Activated naive CD4-positive, alpha-beta T cell treated with anti-CD3 and anti-CD28 coated beads for 36 hours (primary cell): Measurements from ENCODE around the gene ERAL1. TPM values are rescaled to one million over a fixed set of nuclear protein-coding genes. Genes with fewer than 3 reads are reported as not detected.
"Not testable (repeated sequence)": the region's sequence is repeated elsewhere in the genome, so short reads cannot be mapped to it uniquely, and the experiment has no call there.

Experiments used
- CTCF ChIA-PET: fragments of 350-600 bp; sonication (Branson Sonifier 250); formaldehyde crosslinking; loops from one replicate; lab custom pipeline; 2021; ENCODE audit warnings: antibody characterized with exemption; lab: Charles Lee
- DNase-seq: peaks from one replicate; pipeline ENCODE4 v3.0.0-alpha.2; 2020
- H3K27ac Mint-ChIP-seq: one replicate; pipeline ENCODE4 v1.8.0; 2021; ENCODE audit warnings: mild to moderate bottlenecking, mixed read lengths
- H3K27me3 Mint-ChIP-seq: one replicate; pipeline ENCODE4 v1.8.0; 2021; ENCODE audit warnings: low read depth, mixed read lengths
- H3K36me3 Mint-ChIP-seq: one replicate; pipeline ENCODE4 v1.8.0; 2021; ENCODE audit warnings: low read depth, mixed read lengths
- H3K4me1 Mint-ChIP-seq: one replicate; pipeline ENCODE4 v1.8.0; 2021; ENCODE audit warnings: low read depth, mixed read lengths
- H3K4me3 Mint-ChIP-seq: one replicate; pipeline ENCODE4 v1.8.0; 2021; ENCODE audit warnings: mild to moderate bottlenecking, moderate library complexity, mixed read lengths
- H3K9me3 Mint-ChIP-seq: one replicate; pipeline ENCODE4 v1.8.0; 2021; ENCODE audit warnings: mixed read lengths
- intact Hi-C: fragments of 100-400 bp; cut with micrococcal nuclease; formaldehyde crosslinking; loops from one replicate; pipeline ENCODE4 v1.15.1; 2023
- microRNA-seq: library from miRNA; unstranded; fragments of <30 nt; microRNA quantifications from one replicate; pipeline ENCODE4 v1.2.0, GENCODE V29; 2022; ENCODE audit warnings: borderline microRNAs expressed, borderline replicate concordance
- total RNA-seq, 2 experiments: library from RNA; stranded (reverse); gene quantifications; one replicate each; pipeline ENCODE4 v1.2.3, GENCODE V29; 2021

Gene ERAL1
- total RNA-seq, 2 experiments from 2014 or later, result 51.2 to 60.4 TPM

DNA sequence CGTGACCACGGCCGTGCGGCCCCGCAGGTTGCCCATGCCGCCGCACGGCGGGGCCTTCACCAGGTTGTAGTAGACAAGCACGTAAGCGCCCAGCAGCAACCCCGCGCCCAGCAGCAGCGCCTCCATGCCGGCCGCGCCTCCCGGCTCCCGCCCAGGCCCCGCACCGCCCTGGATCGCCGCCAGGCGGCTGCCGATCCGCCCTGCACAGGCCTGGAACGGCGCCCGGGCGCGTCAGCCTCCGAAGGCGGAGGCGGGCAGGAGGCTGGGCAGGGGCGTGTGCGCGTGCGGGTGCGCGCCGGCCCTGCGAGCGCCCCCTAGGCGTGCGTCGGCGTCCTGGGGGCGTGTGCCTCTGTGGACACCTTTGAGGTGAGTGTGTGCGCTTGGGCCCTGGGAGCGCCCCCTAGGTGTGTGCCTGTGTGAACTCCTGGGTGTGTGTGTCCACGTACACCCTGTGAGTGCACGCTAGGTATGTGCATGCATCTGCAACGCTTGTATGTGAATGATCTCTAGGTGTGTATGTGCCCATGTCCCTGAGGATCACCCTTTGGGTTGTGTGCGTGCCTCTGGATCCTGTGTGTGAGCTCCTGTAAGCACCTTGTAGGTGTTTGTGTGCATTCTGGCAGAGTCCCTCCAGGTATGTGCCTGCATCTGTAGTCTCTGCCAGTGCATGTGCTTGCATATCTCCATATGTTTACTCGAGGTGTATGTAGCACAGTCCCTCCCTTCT, 48.2 kb downstream of the ERAL1 start, which contains the start of gene DHRS13:
DHRS13 (minus strand) TSS at position 261 of the 727 bp plus-strand sequence; CDS start at position 126, 135 bp downstream.
- intact Hi-C loops, result loop anchor here (1.0 to 5.0 kb wide), 8 partner anchors 11 to 256 kb away; partner anchors contain the start of gene BLTP2
- Mint-ChIP-seq H3K9me3 (no peaks in the 10 kb centered on the region), H3K27me3 (no peaks in the 10 kb centered on the region), H3K36me3 (peaks cover 30% of the 10 kb centered on the region), H3K27ac (peak within 1 kb of the TSS; percentile 88), H3K4me1 (peaks cover 35% of the 10 kb centered on the region), H3K4me3 (peak within 1 kb of the TSS; percentile 98)
- DNase-seq, result peak; percentile 93
- CTCF ChIA-PET, result interaction anchor here (0.6 to 7.1 kb wide), 23 partner anchors 8 to 258 kb away, joined by 3 to 34 read pairs (median 4); partner anchors contain the start of genes BLTP2, ERAL1, NEK8 and PHF12

DNA sequence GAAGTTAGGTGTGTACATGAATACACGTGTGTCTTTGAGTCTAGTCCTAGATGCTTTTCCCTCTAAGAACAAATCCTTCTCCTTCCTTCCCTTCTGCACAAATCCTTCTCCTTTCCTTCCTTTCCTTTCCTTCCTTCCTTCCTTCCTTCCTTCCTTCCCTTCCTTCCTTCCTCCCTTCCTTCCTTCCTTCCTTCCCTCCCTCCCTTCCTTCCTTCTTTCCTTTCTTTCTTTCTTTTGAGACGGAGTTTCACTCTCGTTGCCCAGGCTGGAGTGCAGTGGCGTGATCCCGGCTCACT, 48.7 kb downstream of the ERAL1 start:
- intact Hi-C loops, result loop anchor here (1.0 to 5.0 kb wide), 8 partner anchors 11 to 256 kb away; partner anchors contain the start of gene BLTP2
- CTCF ChIA-PET, result interaction anchor here (0.6 to 7.1 kb wide), 14 partner anchors 10 to 221 kb away, joined by 3 to 34 read pairs (median 5); partner anchors contain the start of genes ERAL1, NEK8, PHF12 and TLCD1
- not testable (repeated sequence) for DNase-seq, H3K27me3 Mint-ChIP-seq, H3K9me3 Mint-ChIP-seq, H3K27ac Mint-ChIP-seq
- Mint-ChIP-seq H3K4me1 (peaks cover 30% of the 10 kb centered on the region), H3K4me3 (peak overlapping the region; percentile 98), H3K36me3 (peaks cover 28% of the 10 kb centered on the region)

DNA sequence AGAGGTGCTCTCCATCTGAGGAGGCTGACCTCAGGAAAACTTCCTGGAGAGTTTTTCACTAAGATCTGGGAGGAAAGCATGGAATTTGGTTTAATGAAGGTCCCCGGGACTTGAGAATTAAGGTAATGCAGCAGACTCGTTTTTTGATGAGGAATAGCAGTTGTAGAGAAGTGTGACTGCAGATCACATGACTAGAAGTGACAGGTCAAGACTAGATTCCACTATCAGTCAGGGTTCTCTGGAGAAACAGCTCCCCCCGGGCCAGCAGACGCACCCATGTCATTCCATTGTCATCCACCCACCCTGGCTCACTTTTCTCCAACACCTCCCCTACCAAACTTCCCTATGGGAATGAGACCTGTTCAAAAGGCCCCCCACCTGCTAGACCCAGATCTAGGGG, 50.0 kb downstream of the ERAL1 start:
- intact Hi-C loops, result loop anchor here (5.0 kb wide), 1 partner anchor 257 kb away; the partner anchor contains the start of gene BLTP2
- H3K4me1 Mint-ChIP-seq, result peaks cover 20% of the 10 kb centered on the region
- CTCF ChIA-PET, result interaction anchor here (1.2 to 7.1 kb wide), 4 partner anchors 10 to 177 kb away, joined by 3 to 34 read pairs (median 14); partner anchors contain the start of genes NEK8 and TLCD1
- no peak overlapping the region for H3K4me3 Mint-ChIP-seq
- H3K27me3 Mint-ChIP-seq, result no peaks in the 10 kb centered on the region
- no peak for DNase-seq
- H3K9me3 Mint-ChIP-seq, result no peaks in the 10 kb centered on the region
- peaks cover 27% of the 10 kb centered on the region for H3K36me3 Mint-ChIP-seq
- H3K27ac Mint-ChIP-seq, result no peak overlapping the region

DNA sequence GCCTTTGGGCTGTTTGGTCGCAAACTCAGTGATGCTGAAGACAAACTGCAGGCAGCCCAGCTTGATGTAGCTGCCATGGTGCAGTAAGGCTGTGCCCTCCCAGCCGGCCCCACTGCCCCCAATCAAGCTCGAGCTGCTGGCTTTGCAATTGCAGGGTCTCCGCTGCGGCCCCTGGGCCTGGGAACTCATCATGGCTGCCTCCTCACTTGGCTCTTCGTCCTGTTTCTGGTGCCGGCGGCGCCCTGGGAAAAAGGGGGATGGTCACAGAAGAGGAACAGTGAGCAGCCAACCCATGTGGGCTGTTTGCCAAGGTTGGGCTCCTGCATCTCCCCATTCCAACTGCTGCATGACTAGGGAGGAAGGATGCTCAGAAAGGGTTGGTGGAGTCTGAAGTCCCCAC, 51.5 kb downstream of the ERAL1 start:
- CTCF ChIA-PET, result interaction anchor here (1.2 to 7.1 kb wide), 3 partner anchors 8 to 179 kb away, joined by 4 to 34 read pairs (median 15); partner anchors contain the start of genes NEK8 and TLCD1

DNA sequence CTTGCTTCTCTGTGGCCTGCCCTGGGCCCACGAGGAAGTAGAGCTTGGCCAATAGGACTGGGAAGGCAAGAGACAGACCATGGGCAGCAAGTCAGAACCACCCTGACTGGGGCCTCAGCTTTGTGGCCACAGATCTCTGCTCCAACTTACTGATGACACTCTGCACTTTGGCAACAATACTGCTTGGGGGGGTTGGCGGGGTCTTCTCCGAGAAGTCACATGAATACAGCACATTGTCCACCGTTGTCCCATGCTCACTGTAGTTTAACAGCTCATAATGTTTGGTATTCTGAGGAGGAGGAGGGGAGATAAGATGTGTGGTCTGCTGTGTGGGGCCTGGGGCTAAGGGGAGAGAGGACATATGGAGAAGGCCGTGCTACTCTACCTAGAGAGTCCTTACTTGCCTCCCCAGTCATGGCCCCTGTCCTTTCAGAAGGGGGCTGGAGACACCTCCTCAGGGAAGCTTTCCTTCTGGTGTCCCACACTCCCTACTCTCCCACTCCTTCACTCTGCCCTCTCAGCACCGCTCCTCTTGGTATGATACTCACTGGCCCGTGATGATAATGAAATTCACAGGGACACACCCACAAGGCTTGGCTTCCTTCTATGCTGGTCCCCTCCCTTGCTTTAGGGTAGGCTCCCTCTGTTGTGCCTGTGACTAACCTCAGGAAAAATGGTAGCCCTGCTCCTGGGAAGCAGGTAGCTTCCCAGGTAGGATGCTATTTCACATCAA, 52.1 kb downstream of the ERAL1 start:
- H3K36me3 Mint-ChIP-seq, result peaks cover 19% of the 10 kb centered on the region
- intact Hi-C loops, result no loop called here
- CTCF ChIA-PET, result interaction anchor here (0.6 to 7.1 kb wide), 6 partner anchors 9 to 180 kb away, joined by 3 to 34 read pairs (median 8); partner anchors contain the start of genes NEK8 and TLCD1

More for the DNA sequence above, 51.5 kb downstream of the ERAL1 start:
- Mint-ChIP-seq H3K9me3 (no peaks in the 10 kb centered on the region), H3K4me1 (peaks cover 10% of the 10 kb centered on the region), H3K27ac (no peak overlapping the region), H3K36me3 (peaks cover 21% of the 10 kb centered on the region), H3K27me3 (no peaks in the 10 kb centered on the region), H3K4me3 (no peak overlapping the region)
- no peak for DNase-seq
- intact Hi-C loops, result no loop called here

DNA sequence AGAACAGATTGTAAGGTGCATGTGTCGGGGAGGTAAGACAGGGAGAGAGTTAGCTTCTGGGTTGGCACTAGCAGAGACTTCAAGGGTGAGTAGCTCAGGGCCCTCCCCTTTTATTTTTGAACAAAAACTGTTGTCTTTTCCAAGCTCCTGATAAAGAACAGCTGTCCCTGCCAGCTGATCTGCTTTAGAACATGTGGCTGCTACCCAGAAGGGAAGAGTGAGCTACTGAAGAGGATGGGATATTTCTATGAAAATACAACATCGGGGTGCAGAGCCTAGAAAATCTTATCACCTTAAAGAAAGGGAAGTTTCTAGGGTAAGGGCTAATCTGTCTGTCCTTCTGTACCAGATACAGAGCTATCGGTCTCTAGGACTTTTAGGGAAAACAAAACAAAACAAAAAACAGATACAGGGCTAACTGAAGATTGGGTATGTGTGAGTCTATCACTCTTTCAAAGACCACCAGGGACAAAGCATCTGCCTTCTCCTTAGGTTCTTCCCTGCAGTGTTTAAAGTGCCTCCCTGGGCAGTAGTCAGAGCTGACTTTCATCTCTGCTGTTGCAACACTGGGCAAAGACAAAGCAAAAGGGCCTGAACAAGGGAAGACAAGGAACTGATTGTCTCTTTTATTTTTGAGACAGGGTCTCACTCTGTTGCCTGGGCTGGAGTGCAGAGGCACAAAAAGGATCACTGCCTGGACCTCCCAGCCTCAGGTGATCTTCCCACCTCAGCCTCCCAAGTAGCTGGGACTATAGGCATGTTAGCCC, 53.1 kb downstream of the ERAL1 start:
- Mint-ChIP-seq H3K27ac (no peak overlapping the region), H3K36me3 (peaks cover 24% of the 10 kb centered on the region), H3K9me3 (no peaks in the 10 kb centered on the region), H3K4me3 (no peak overlapping the region), H3K27me3 (no peaks in the 10 kb centered on the region), H3K4me1 (no peaks in the 10 kb centered on the region)
- no peak for DNase-seq
- CTCF ChIA-PET, result interaction anchor here (0.6 to 7.1 kb wide), 5 partner anchors 9 to 181 kb away, joined by 3 to 34 read pairs (median 12); partner anchors contain the start of genes NEK8 and TLCD1
- intact Hi-C loops, result no loop called here

More for the DNA sequence above, 52.1 kb downstream of the ERAL1 start:
- Mint-ChIP-seq H3K27ac (no peak overlapping the region), H3K4me3 (no peak overlapping the region), H3K4me1 (peaks cover 4% of the 10 kb centered on the region), H3K27me3 (no peaks in the 10 kb centered on the region), H3K9me3 (no peaks in the 10 kb centered on the region)
- DNase-seq, result no peak

DNA sequence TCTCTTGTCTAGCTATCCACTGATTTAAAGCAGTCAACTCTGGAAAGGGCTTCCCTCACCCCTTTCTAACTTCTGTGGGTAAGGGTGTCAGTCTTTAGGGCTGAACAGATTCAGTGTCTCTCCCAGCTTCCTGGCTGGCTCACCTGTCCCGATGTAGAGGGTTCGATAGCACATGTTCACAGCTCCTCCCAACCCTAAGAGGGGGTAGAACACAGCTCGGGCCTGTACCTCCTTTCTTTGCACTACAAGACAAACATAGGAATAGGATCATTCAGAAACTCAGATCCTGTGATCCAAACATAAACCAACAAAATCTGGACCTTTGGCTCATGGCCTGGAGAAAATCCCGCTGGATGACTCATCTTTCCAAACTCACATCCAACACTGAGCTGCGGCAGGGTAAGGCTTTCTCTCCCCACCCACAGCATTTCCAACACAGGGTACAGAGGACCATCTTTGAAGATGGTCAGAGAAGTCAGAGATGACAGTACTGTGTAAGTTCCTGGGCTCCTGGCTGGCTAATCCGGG, 53.9 kb downstream of the ERAL1 start:
- Mint-ChIP-seq H3K27me3 (no peaks in the 10 kb centered on the region), H3K36me3 (peaks cover 29% of the 10 kb centered on the region), H3K4me3 (no peak overlapping the region), H3K9me3 (no peaks in the 10 kb centered on the region), H3K27ac (peak overlapping the region; percentile 26), H3K4me1 (no peaks in the 10 kb centered on the region)
- intact Hi-C loops, result no loop called here
- DNase-seq, result no peak
- CTCF ChIA-PET, result interaction anchor here (0.6 to 3.2 kb wide), 5 partner anchors 8 to 182 kb away, joined by 3 to 15 read pairs (median 3); partner anchors contain the start of gene FAM222B

DNA sequence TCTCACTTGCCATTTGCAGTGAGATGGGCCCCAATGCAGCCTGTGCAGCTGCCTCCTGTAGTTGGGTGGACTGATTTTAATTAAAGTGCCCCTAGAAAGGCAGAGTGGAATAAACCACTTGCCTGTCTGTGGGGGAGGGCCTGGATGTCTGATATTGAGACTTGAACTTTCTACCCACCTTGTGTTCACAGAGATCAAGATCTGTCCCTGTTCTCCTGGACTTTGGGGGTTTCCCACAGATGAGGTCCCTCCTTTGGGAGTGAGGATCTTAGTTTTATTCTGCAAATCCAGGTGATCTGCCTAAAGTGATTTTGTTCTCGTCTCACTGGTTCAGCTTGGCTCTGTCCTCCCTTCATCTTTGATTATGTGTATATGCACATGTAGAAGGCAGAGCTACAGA, 55.7 kb downstream of the ERAL1 start:
- peaks cover 45% of the 10 kb centered on the region for H3K36me3 Mint-ChIP-seq
- intact Hi-C loops, result no loop called here
- H3K4me3 Mint-ChIP-seq, result no peak overlapping the region
- H3K27me3 Mint-ChIP-seq, result no peaks in the 10 kb centered on the region
- peaks cover 9% of the 10 kb centered on the region for H3K9me3 Mint-ChIP-seq
- H3K27ac Mint-ChIP-seq, result no peak overlapping the region
- no peak for DNase-seq
- CTCF ChIA-PET, result interaction anchor here (0.9 to 1.4 kb wide), 5 partner anchors 8 to 184 kb away, joined by 3 to 8 read pairs (median 3); partner anchors contain the start of genes DHRS13 and TLCD1
- peaks cover 9% of the 10 kb centered on the region for H3K4me1 Mint-ChIP-seq

Small RNAs within 50 kb of the gene (microRNA-seq; reads per million reads assigned to microRNA genes)
- not detected for gene MIR451B

Other genes starting within 250 kb of the ERAL1 start
- gene RSKR, start 240.8 kb upstream of the ERAL1 start, total RNA-seq, result 10 to 100 TPM; 15.6 TPM
- 10 to 100 TPM; 89.4 to 92.0 TPM for gene BLTP2, start 209.9 kb upstream of the ERAL1 start, total RNA-seq
- 10 to 100 TPM; 30.3 to 30.9 TPM for gene SDF2, start 193.1 kb upstream of the ERAL1 start, total RNA-seq
- gene SUPT6H, start 192.8 kb upstream of the ERAL1 start, total RNA-seq, result 10 to 100 TPM; 50.8 to 52.1 TPM
- 1 to 10 TPM; 2.1 to 3.1 TPM for gene PROCA1, start 143.1 kb upstream of the ERAL1 start, total RNA-seq
- 10 to 100 TPM; 10.2 to 12.3 TPM for gene RAB34, start 137.1 kb upstream of the ERAL1 start, total RNA-seq
- 1,000 to 10,000 TPM; 2,756 to 2,921 TPM for gene RPL23A, start 135.0 kb upstream of the ERAL1 start, total RNA-seq
- 1 to 10 TPM; 4.0 to 4.6 TPM for gene TLCD1, start 128.8 kb upstream of the ERAL1 start, total RNA-seq
- gene NEK8, start 126.2 kb upstream of the ERAL1 start, total RNA-seq, result 1 to 10 TPM; 3.1 to 3.2 TPM
- gene TRAF4, start 111.0 kb upstream of the ERAL1 start, total RNA-seq, result 10 to 100 TPM; 75.9 to 80.4 TPM
- 10 to 100 TPM; 11.2 TPM for gene FAM222B, start 12.2 kb upstream of the ERAL1 start, total RNA-seq
- gene FLOT2, start 42.7 kb downstream of the ERAL1 start, total RNA-seq, result 10 to 100 TPM; 66.0 to 71.5 TPM
- gene DHRS13, start 48.1 kb downstream of the ERAL1 start, total RNA-seq, result 10 to 100 TPM; 20.1 to 20.9 TPM
- gene PHF12, start 96.5 kb downstream of the ERAL1 start, total RNA-seq, result 10 to 100 TPM; 52.8 to 56.7 TPM
- not detected for gene SEZ6, start 151.0 kb downstream of the ERAL1 start, total RNA-seq
- gene PIPOX, start 188.1 kb downstream of the ERAL1 start, total RNA-seq, result 1 to 10 TPM; 2.5 to 4.2 TPM